Measurements from ENCODE around the gene TBC1D4.

Gene TBC1D4

GRCh38 chr13:75364131-75364713, 117.7 kb downstream of the TBC1D4 start:
- no peak for DNase-seq (ENCODE audit: low read depth)
- no peak overlapping the region for H3K4me3 ChIP-seq (ENCODE audit: low read depth, low read length)

GRCh38 chr13:75363371-75363770, 118.6 kb downstream of the TBC1D4 start:
- TF ChIP-seq CTCF (conservative IDR thresholded peaks at IDR 0.05; ENCODE audit: low read depth, low read length): no peak
- no peak for DNase-seq (ENCODE audit: low read depth)
- no peak overlapping the region for H3K4me3 ChIP-seq (ENCODE audit: low read depth, low read length)

More at GRCh38 chr13:75364131-75364713, 117.7 kb downstream of the TBC1D4 start:
- peak; percentile 28 for TF ChIP-seq CTCF (conservative IDR thresholded peaks at IDR 0.05; ENCODE audit: low read depth, low read length)

DNA sequence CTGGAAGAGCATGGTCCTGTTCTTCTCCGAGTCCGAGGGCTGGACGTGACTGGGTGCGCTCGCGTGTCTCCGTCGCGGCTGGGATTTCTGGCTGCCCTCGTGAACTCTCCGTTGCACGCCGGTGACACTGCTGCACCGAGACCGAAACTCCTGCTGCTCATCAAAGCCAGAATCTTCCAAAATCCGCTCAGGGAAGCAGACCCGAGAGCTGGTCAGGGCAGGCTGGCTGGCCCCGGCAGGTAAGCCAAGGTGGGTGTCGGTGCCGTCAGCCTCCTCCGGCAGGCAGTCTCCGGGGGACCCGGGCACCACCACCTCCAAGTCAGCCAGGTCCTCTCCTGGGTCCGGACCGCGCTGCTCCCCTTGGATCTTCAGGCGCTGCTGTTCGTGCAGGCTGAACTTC, 119.9 kb downstream of the TBC1D4 start:
- no peak overlapping the region for H3K4me3 ChIP-seq (ENCODE audit: low read depth, low read length)
- no peak for TF ChIP-seq CTCF (conservative IDR thresholded peaks at IDR 0.05; ENCODE audit: low read depth, low read length)
- DNase-seq (ENCODE audit: low read depth): no peak

DNA sequence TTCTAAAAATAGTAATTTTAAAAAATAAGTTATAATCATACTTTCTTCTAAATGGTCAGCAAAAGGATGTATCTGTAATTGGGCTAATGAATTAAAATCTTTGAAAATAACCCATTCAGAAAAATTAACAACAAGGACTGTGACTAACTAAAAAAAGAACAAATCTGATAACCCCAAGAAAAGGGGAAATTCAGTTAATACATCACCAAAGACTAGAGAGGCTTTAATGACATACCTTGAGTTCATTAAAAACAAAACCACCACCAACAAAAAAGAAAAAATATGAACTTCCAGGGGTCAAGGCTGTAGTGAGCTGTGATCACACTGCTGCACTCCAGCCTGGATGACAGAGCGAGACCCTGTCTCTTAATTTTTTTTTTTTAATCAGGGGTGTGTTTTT, 121.8 kb downstream of the TBC1D4 start:
- no peak for TF ChIP-seq CTCF (conservative IDR thresholded peaks at IDR 0.05; ENCODE audit: low read depth, low read length)
- no peak for DNase-seq (ENCODE audit: low read depth)
- H3K4me3 ChIP-seq (ENCODE audit: low read depth, low read length): no peak overlapping the region

DNA sequence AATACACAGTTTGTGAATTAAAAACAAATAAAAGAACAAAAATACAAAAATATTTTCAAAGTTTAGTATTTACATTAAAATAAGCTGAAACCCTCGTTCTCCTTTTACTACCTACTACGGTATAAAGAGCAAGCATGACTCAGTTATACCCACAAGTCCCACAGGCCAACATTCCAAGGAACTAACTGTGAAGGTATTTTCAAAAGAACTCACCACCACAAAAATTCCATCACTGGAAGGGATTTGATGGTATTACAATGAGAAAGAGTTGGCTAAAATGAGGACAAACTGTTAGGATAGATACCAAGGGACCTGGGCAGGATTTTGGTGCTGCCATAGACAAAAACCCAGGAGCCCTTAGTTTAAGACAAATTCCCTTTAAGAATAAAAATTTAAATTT, 122.7 kb downstream of the TBC1D4 start:
- peak; percentile 93 for DNase-seq (ENCODE audit: low read depth)
- no peak overlapping the region for H3K4me3 ChIP-seq (ENCODE audit: low read depth, low read length)
- no peak for TF ChIP-seq CTCF (conservative IDR thresholded peaks at IDR 0.05; ENCODE audit: low read depth, low read length)

DNA sequence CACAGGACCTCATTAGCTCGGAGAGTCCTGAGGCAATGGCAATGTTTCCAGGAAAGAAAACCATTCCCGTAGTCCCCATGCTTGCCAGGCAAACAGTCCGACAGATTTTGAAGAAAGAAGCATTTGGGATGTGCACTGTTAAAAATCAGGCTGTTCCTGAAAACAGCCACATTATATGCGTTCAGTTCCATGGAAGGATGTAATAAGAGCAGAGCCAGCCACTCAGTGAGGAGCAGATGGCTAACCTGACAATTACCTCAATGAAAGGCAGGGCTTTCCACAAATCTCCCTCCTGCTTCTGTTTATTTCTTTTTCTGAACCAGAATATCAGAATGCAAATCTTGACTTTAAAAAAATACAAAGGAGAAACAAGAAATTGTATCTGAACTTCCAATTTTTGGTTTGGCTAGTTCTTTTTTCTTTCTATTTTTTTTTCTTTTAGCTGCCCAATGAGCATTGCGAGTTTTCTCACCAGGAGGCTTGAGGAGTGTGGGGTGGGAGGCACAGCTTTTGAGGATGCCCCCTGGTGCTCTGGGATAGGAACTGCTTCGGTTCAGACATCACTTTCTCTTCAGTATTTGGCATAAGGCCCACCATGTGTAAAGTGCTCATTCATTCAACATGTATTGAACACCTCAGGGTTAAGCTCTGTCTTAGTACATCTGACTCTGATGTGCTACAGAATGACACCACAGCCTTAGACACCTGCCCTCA, 124.2 kb downstream of the TBC1D4 start:
- H3K4me3 ChIP-seq (ENCODE audit: low read depth, low read length): no peak overlapping the region
- DNase-seq (ENCODE audit: low read depth): peak; percentile 92
- TF ChIP-seq CTCF (conservative IDR thresholded peaks at IDR 0.05; ENCODE audit: low read depth, low read length): peak; percentile 84

GRCh38 chr13:75356421-75356820, 125.5 kb downstream of the TBC1D4 start:
- peak; percentile 34 for DNase-seq (ENCODE audit: low read depth)
- TF ChIP-seq CTCF (conservative IDR thresholded peaks at IDR 0.05; ENCODE audit: low read depth, low read length): no peak
- no peak overlapping the region for H3K4me3 ChIP-seq (ENCODE audit: low read depth, low read length)
